ENCODE data around the gene DAB1. TPM values are rescaled to one million over a fixed set of nuclear protein-coding genes. Genes with fewer than 3 reads are reported as not detected.

DAB1 gene
- total RNA-seq, 1 donor from 2014 or later, result 1.6 TPM

- FAIRE-seq (no peak), DNase-seq (ENCODE audit: low read depth) (no peak)
- peaks cover 10% of the 10 kb centered on the region for H3K27me3 Mint-ChIP-seq (ENCODE audit: low read depth, unreplicated experiment)
- peaks cover 3% of the 10 kb centered on the region for H3K4me1 Mint-ChIP-seq (ENCODE audit: low read depth, unreplicated experiment)
- H3K27ac Mint-ChIP-seq (ENCODE audit: unreplicated experiment), result no peak overlapping the region
- Histone ChIP-seq H3K27me3 (ENCODE audit: insufficient read depth, low read length) (no peaks in the 10 kb centered on the region), H3K9ac (ENCODE audit: low read length) (no peak overlapping the region), H3K27ac (ENCODE audit: low read depth, low read length) (no peak overlapping the region), H3K4me3 (ENCODE audit: insufficient read depth, low read depth, low read length) (no peak overlapping the region), H3K9me3 (ENCODE audit: insufficient read depth, low read depth, low read length) (no peaks in the 10 kb centered on the region), H3K4me1 (ENCODE audit: insufficient read depth, low read length) (no peaks in the 10 kb centered on the region), H3K36me3 (ENCODE audit: insufficient read depth, low read length) (no peaks in the 10 kb centered on the region), H2AFZ (ENCODE audit: low read depth, low read length) (no peak overlapping the region), H3K4me2 (ENCODE audit: low read length) (no peak overlapping the region), H4K20me1 (ENCODE audit: insufficient read depth, low read length) (no peaks in the 10 kb centered on the region), H3K79me2 (ENCODE audit: insufficient read depth, low read length) (no peaks in the 10 kb centered on the region)
- no peak overlapping the region for H3K4me3 Mint-ChIP-seq (ENCODE audit: unreplicated experiment)
- no peaks in the 10 kb centered on the region for H3K9me3 Mint-ChIP-seq (ENCODE audit: unreplicated experiment)
- H3K36me3 Mint-ChIP-seq (ENCODE audit: low read depth, unreplicated experiment), result no peaks in the 10 kb centered on the region
- TF ChIP-seq CTCF (IDR thresholded peaks at IDR 0.05; ENCODE audit: insufficient read depth, low read depth, low read length), result no peak
Observed at GRCh38 chr1:57192222-57192621, 231.6 kb downstream of the DAB1 start.

- FAIRE-seq (no peak), DNase-seq (ENCODE audit: low read depth) (no peak)
- no peaks in the 10 kb centered on the region for H3K4me1 ChIP-seq (ENCODE audit: insufficient read depth, low read length)
- H3K36me3 ChIP-seq (ENCODE audit: insufficient read depth, low read length), result no peaks in the 10 kb centered on the region
- H3K27me3 Mint-ChIP-seq (ENCODE audit: low read depth, unreplicated experiment), result peaks cover 10% of the 10 kb centered on the region
- H3K27ac Mint-ChIP-seq (ENCODE audit: unreplicated experiment), result no peak overlapping the region
- H4K20me1 ChIP-seq (ENCODE audit: insufficient read depth, low read length), result no peaks in the 10 kb centered on the region
- TF ChIP-seq EZH2 (IDR thresholded peaks at IDR 0.05; ENCODE audit: insufficient read depth, low read length), result no peak
- TF ChIP-seq CTCF (IDR thresholded peaks at IDR 0.05; ENCODE audit: insufficient read depth, low read depth, low read length), result no peak
- no peaks in the 10 kb centered on the region for H3K36me3 Mint-ChIP-seq (ENCODE audit: low read depth, unreplicated experiment)
- no peak overlapping the region for H3K4me3 Mint-ChIP-seq (ENCODE audit: unreplicated experiment)
- no peaks in the 10 kb centered on the region for H3K9me3 Mint-ChIP-seq (ENCODE audit: unreplicated experiment)
- peaks cover 3% of the 10 kb centered on the region for H3K4me1 Mint-ChIP-seq (ENCODE audit: low read depth, unreplicated experiment)
- no peak overlapping the region for H3K27ac ChIP-seq (ENCODE audit: low read depth, low read length)
- no peaks in the 10 kb centered on the region for H3K9me3 ChIP-seq (ENCODE audit: insufficient read depth, low read depth, low read length)
- H2AFZ ChIP-seq (ENCODE audit: low read depth, low read length), result no peak overlapping the region
- no peak overlapping the region for H3K4me3 ChIP-seq (ENCODE audit: insufficient read depth, low read depth, low read length)
- H3K79me2 ChIP-seq (ENCODE audit: insufficient read depth, low read length), result no peaks in the 10 kb centered on the region
- H3K4me2 ChIP-seq (ENCODE audit: low read length), result no peak overlapping the region
- no peaks in the 10 kb centered on the region for H3K27me3 ChIP-seq (ENCODE audit: insufficient read depth, low read length)
- H3K9ac ChIP-seq (ENCODE audit: low read length), result no peak overlapping the region
Observed at GRCh38 chr1:57190898-57191297, 233.0 kb downstream of the DAB1 start.

- H3K9me3 ChIP-seq (ENCODE audit: insufficient read depth, low read depth, low read length), result no peaks in the 10 kb centered on the region
- H3K9ac ChIP-seq (ENCODE audit: low read length), result no peak overlapping the region
- H3K79me2 ChIP-seq (ENCODE audit: insufficient read depth, low read length), result no peaks in the 10 kb centered on the region
- no peak for TF ChIP-seq EZH2 (IDR thresholded peaks at IDR 0.05; ENCODE audit: insufficient read depth, low read length)
- TF ChIP-seq CTCF (IDR thresholded peaks at IDR 0.05; ENCODE audit: insufficient read depth, low read depth, low read length), result no peak
- DNase-seq (ENCODE audit: low read depth), result no peak
- Mint-ChIP-seq H3K4me1 (ENCODE audit: low read depth, unreplicated experiment) (peaks cover 3% of the 10 kb centered on the region), H3K36me3 (ENCODE audit: low read depth, unreplicated experiment) (no peaks in the 10 kb centered on the region), H3K27ac (ENCODE audit: unreplicated experiment) (no peak overlapping the region), H3K27me3 (ENCODE audit: low read depth, unreplicated experiment) (peaks cover 3% of the 10 kb centered on the region), H3K9me3 (ENCODE audit: unreplicated experiment) (no peaks in the 10 kb centered on the region), H3K4me3 (ENCODE audit: unreplicated experiment) (no peak overlapping the region)
- H3K4me2 ChIP-seq (ENCODE audit: low read length), result no peak overlapping the region
- no peak overlapping the region for H3K27ac ChIP-seq (ENCODE audit: low read depth, low read length)
- H3K36me3 ChIP-seq (ENCODE audit: insufficient read depth, low read length), result no peaks in the 10 kb centered on the region
- H4K20me1 ChIP-seq (ENCODE audit: insufficient read depth, low read length), result no peaks in the 10 kb centered on the region
- FAIRE-seq, result no peak
- H3K27me3 ChIP-seq (ENCODE audit: insufficient read depth, low read length), result no peaks in the 10 kb centered on the region
- no peaks in the 10 kb centered on the region for H3K4me1 ChIP-seq (ENCODE audit: insufficient read depth, low read length)
- H3K4me3 ChIP-seq (ENCODE audit: insufficient read depth, low read depth, low read length), result no peak overlapping the region
- no peak overlapping the region for H2AFZ ChIP-seq (ENCODE audit: low read depth, low read length)
Observed at GRCh38 chr1:57188168-57188567, 235.7 kb downstream of the DAB1 start.

Data from astrocyte (in vitro differentiated cells and primary cell).